AG09319 (cell line): ENCODE results near the gene OR52B2.
"Not testable (repeated sequence)": the region's sequence is repeated elsewhere in the genome, so short reads cannot be mapped to it uniquely, and the experiment has no call there.

Experiments used
- DNase-seq: peaks from one replicate; pipeline ENCODE4 v3.0.0-alpha.2; 2010; ENCODE audit warnings: low read depth; ENCODE audit errors: extremely low read depth
- CTCF ChIP-seq: IDR thresholded peaks from 2 replicates; pipeline ENCODE4 v1.5.1; 2011; ENCODE audit warnings: low read depth, mild to moderate bottlenecking, inconsistent platforms, low read length, moderate library complexity

The OR52B2 gene

GRCh38 chr11:6156628-6157359, 13.3 kb downstream of the OR52B2 start:
- no peak for DNase-seq
- no peak for TF ChIP-seq CTCF

- no peak for TF ChIP-seq CTCF
Observed at GRCh38 chr11:6152126-6152525, 18.0 kb downstream of the OR52B2 start.

GRCh38 chr11:6151117-6151516, 19.0 kb downstream of the OR52B2 start:
- no peak for TF ChIP-seq CTCF
- no peak for DNase-seq

More at GRCh38 chr11:6152126-6152525, 18.0 kb downstream of the OR52B2 start:
- DNase-seq = no peak

GRCh38 chr11:6143737-6144136, 26.4 kb downstream of the OR52B2 start:
- not testable (repeated sequence) for DNase-seq

- DNase-seq = no peak
- TF ChIP-seq CTCF = no peak
Observed at GRCh38 chr11:6142936-6143335, 27.2 kb downstream of the OR52B2 start.

- not testable (repeated sequence) for DNase-seq
Observed at GRCh38 chr11:6135936-6136335, 34.2 kb downstream of the OR52B2 start.

- TF ChIP-seq CTCF = no peak
Observed at GRCh38 chr11:6132431-6132830, 37.7 kb downstream of the OR52B2 start.

GRCh38 chr11:6129635-6130034, 40.5 kb downstream of the OR52B2 start:
- TF ChIP-seq CTCF = no peak
- DNase-seq = no peak

More at GRCh38 chr11:6132431-6132830, 37.7 kb downstream of the OR52B2 start:
- no peak for DNase-seq
